ENCODE data around the gene NACAD.
A peak's percentile ranks its signal among the peaks of the same experiment; 100 is the strongest.

Gene NACAD, protein sequence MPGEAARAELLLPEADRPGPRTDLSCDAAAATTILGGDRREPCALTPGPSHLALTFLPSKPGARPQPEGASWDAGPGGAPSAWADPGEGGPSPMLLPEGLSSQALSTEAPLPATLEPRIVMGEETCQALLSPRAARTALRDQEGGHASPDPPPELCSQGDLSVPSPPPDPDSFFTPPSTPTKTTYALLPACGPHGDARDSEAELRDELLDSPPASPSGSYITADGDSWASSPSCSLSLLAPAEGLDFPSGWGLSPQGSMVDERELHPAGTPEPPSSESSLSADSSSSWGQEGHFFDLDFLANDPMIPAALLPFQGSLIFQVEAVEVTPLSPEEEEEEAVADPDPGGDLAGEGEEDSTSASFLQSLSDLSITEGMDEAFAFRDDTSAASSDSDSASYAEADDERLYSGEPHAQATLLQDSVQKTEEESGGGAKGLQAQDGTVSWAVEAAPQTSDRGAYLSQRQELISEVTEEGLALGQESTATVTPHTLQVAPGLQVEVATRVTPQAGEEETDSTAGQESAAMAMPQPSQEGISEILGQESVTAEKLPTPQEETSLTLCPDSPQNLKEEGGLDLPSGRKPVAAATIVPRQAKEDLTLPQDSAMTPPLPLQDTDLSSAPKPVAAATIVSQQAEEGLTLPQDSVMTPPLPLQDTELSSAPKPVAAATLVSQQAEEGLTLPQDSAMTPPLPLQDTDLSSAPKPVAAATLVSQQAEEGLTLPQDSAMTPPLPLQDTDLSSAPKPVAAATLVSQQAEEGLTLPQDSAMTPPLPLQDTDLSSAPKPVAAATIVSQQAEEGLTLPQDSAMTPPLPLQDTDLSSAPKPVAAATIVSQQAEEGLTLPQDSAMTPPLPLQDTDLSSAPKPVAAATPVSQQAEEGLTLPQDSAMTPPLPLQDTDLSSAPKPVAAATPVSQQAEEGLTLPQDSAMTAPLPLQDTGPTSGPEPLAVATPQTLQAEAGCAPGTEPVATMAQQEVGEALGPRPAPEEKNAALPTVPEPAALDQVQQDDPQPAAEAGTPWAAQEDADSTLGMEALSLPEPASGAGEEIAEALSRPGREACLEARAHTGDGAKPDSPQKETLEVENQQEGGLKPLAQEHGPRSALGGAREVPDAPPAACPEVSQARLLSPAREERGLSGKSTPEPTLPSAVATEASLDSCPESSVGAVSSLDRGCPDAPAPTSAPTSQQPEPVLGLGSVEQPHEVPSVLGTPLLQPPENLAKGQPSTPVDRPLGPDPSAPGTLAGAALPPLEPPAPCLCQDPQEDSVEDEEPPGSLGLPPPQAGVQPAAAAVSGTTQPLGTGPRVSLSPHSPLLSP (N-terminal part only)

DNA sequence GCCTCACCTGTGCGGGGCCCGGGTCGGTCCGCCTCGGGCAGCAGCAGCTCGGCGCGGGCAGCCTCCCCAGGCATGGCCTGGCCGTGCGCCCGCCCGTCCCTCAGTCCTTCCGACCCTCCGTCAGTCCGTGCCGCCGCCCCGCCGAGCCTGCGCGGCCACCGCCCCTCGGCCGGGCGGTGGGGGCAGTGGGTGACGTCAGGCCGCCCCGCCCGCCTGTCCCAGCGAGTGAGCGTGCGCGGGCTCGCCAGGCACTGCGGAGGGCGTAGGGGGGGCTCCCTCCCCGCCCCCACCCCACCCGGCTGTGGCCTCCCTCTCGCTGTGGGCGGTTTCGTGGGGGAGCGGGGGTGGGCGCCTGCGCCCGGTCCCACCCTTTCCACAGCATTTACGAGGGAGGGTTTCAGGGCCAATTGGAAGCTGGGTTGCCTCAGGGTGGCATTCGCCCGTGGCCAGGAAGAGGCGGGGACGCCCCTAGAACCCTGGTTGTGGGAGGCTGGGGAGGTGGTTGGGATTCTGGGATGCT lies at the start of gene NACAD:
Gene NACAD (minus strand): TSS at position 149 of the 520 bp plus-strand sequence. CDS start 75 bp downstream, at position 74.
- no peak within 1 kb of the TSS for H3K27ac ChIP-seq
- no peak for TF ChIP-seq ZFX (IDR thresholded peaks at IDR 0.05)
- TF ChIP-seq, protein P1, sequence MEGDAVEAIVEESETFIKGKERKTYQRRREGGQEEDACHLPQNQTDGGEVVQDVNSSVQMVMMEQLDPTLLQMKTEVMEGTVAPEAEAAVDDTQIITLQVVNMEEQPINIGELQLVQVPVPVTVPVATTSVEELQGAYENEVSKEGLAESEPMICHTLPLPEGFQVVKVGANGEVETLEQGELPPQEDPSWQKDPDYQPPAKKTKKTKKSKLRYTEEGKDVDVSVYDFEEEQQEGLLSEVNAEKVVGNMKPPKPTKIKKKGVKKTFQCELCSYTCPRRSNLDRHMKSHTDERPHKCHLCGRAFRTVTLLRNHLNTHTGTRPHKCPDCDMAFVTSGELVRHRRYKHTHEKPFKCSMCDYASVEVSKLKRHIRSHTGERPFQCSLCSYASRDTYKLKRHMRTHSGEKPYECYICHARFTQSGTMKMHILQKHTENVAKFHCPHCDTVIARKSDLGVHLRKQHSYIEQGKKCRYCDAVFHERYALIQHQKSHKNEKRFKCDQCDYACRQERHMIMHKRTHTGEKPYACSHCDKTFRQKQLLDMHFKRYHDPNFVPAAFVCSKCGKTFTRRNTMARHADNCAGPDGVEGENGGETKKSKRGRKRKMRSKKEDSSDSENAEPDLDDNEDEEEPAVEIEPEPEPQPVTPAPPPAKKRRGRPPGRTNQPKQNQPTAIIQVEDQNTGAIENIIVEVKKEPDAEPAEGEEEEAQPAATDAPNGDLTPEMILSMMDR (conservative IDR thresholded peaks at IDR 0.05): no peak

DNA sequence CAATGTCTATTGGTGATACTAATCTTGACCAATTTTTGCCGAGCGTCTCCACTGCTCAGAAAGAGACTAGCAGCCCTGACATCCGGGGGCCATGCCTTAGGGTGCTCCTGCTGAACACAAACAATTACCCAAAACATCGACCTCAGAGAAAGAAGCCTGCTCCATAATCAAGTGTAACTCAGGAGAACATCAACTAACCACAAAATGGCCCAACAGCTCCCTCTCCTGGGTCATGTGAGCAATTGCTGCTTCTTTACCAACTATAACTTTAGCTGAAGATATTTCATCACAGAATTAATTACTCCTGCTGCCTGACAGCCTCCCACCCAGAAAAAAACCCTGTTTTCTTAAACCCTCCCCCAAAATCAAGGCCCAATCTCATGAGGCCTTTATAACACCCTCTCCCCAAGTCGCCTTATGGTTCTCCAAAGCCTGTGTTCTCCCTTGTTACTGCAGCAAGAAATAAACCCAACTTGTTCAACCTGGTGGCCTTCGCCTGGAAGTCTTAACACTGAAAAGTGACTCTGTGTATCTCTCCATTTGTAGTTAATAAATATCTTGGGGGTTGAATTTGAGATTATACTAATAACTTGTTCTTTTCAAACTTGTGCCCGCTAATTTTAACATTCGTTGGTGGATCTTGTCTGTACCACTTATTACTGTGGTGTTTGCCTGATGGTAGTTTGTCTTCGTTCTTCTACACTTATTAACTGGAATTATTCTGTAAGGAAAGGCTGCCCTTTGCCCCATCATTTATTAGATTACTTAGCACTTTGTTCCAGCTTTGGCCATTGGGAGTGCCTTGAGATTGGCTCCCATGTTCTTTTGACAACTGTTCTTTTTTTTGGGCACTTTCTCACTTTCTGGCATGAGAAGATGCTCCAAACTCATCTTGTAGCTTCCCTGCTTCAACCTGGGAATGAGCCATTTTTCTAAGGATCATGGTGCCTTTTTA lies 47.6 kb upstream of the NACAD start:
- no peak for TF ChIP-seq ZFX (IDR thresholded peaks at IDR 0.05)
- TF ChIP-seq, protein P1 (conservative IDR thresholded peaks at IDR 0.05): peak; percentile 88

DNA sequence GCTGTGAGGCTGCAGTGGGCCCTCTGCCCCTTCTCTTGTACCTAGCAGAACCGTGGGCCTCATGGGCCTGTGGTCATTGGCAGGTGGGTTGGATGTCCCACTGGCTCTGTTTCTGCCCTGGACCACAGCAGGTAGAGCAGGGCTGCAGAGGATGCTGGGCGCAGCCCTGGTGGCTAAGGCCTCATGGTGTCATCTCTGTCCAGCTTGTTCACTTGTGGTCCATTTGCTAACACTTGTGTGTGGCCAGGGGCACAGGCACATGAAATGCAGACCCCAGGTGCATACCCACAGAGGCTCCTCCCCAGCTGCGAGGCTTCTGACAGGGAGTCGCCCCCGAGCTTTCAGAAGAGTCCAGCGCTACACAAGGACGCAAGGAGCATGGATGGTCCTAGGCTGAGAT lies 45.1 kb upstream of the NACAD start:
- TF ChIP-seq, protein P1 (conservative IDR thresholded peaks at IDR 0.05): no peak
- TF ChIP-seq ZFX (IDR thresholded peaks at IDR 0.05): no peak
- no peak overlapping the region for H3K27ac ChIP-seq

More for the DNA sequence above, 47.6 kb upstream of the NACAD start:
- H3K27ac ChIP-seq: no peak overlapping the region

DNA sequence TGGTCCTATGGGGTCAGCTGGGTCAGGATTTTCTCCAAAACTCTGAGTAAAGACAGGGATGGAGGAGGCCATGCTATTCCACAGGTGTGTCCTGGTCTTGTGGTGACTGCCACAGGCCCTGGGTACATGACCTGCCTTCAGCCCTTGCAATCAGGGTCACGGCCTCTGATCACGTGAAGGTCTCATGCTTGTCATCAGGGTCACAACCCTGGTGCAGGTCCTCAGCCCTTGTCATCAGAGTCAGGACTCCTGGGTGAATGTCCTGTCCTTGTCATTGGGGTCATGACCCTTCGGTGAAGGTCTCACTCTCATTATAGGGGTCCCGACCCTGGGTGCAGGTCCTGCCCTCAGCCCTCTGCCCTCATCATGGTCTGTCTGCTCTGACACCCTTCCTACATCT lies 44.6 kb upstream of the NACAD start:
- H3K27ac ChIP-seq: no peak overlapping the region

DNA sequence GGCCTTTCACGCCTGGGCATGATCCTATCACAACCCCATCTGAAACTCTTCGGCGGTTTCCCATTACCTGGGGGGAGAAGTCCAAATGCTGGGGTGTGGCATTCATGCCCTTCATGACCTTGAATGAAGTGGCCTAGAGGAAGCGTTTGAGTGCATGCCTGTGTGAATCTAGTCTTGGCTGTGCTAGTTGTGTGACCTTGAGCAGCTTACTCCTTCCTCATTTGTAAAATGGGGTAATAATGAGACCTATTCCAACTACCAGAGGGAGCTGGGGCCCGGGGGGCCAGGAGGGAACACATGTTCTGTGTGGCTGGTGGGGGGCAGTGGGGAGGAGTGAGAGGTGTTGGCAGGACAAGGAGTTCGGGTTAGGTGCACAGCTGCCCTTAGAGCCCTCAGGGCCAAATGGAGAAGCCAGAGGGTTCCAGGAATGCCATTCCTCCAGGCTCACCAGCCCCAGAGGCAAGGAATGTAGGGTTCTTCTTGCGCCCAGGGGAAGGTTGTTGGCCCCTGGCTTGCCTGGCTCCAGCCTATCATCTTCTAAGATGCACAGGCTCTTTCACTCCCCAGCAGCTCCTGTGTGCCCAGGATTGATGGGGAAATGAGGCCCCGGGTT lies 44.0 kb upstream of the NACAD start:
- H3K27ac ChIP-seq: no peak overlapping the region

More for the DNA sequence above, 44.6 kb upstream of the NACAD start:
- TF ChIP-seq, protein P1 (conservative IDR thresholded peaks at IDR 0.05): no peak
- TF ChIP-seq ZFX (IDR thresholded peaks at IDR 0.05): no peak

More for the DNA sequence above, 44.0 kb upstream of the NACAD start:
- TF ChIP-seq, protein P1 (conservative IDR thresholded peaks at IDR 0.05): no peak
